Naive thymus-derived CD4-positive, alpha-beta T cell (primary cell): Measurements from ENCODE around the gene IGFBP6. TPM values are rescaled to one million over a fixed set of nuclear protein-coding genes. Genes with fewer than 3 reads are reported as not detected.

Experiments used
- ATAC-seq: fragments of 150-1000 bp; cut with Tn5 transposase; 2 replicates; pipeline ENCODE4 v1.10.0; 2021; ENCODE audit warnings: mild to moderate bottlenecking, moderate library complexity
- CTCF ChIA-PET: fragments of 350-600 bp; sonication (Branson Sonifier 250); formaldehyde crosslinking; loops from one replicate; lab custom pipeline; 2021; ENCODE audit warnings: antibody characterized with exemption; lab: Charles Lee
- POLR2A ChIA-PET: fragments of 350-600 bp; sonication (Branson Sonifier 250); formaldehyde crosslinking; loops from one replicate; lab custom pipeline; 2021; ENCODE audit warnings: antibody characterized with exemption, inconsistent platforms; lab: Charles Lee
- DNase-seq, 9 donors: peaks; one replicate each; pipeline versions ENCODE4 v3.0.0 to v3.0.0-alpha.2; 2020 to 2022; ENCODE audit warnings: mixed read lengths in 1 of 9
- H3K27ac ChIP-seq: one replicate; pipeline ENCODE4 v1.7.0; 2013; ENCODE audit warnings: mild to moderate bottlenecking, low read depth, low read length, moderate library complexity
- H3K27me3 ChIP-seq, 2 donors: one replicate each; pipeline ENCODE4 v1.7.0; 2013; ENCODE audit warnings: low read length in 2 of 2, mild to moderate bottlenecking in 2 of 2, moderate library complexity in 2 of 2; ENCODE audit not compliant: control insufficient read depth in 2 of 2, insufficient read depth in 2 of 2
- H3K36me3 ChIP-seq, 3 experiments: 1 replicate in 2 of 3; 2 replicates in 1 of 3; pipeline ENCODE4 v1.7.0; 2013; ENCODE audit warnings: low read length in 3 of 3, mild to moderate bottlenecking in 3 of 3, moderate library complexity in 1 of 3; ENCODE audit not compliant: insufficient read depth in 3 of 3, control insufficient read depth in 2 of 3
- H3K4me1 ChIP-seq, 2 donors: one replicate each; pipeline ENCODE4 v1.7.0; 2013; ENCODE audit warnings: low read length in 2 of 2, mild to moderate bottlenecking in 2 of 2, moderate library complexity in 1 of 2; ENCODE audit not compliant: control insufficient read depth in 2 of 2, insufficient read depth in 2 of 2
- H3K4me3 ChIP-seq: 2 replicates; pipeline ENCODE4 v1.7.0; 2013; ENCODE audit warnings: mild to moderate bottlenecking, low read length
- H3K9me3 ChIP-seq, 3 experiments: 1 replicate in 2 of 3; 2 replicates in 1 of 3; pipeline ENCODE4 v1.7.0; 2013; ENCODE audit warnings: low read length in 3 of 3; ENCODE audit not compliant: control insufficient read depth in 2 of 3
- H3K27ac Mint-ChIP-seq, 9 donors: one replicate each; pipeline ENCODE4 v1.8.0; 2020 to 2022; ENCODE audit warnings: mixed read lengths in 9 of 9, mild to moderate bottlenecking in 8 of 9, moderate library complexity in 5 of 9, inconsistent platforms in 2 of 9
- H3K27me3 Mint-ChIP-seq, 5 donors: one replicate each; pipeline ENCODE4 v1.8.0; 2021 to 2022; ENCODE audit warnings: mixed read lengths in 5 of 5, mild to moderate bottlenecking in 1 of 5
- H3K36me3 Mint-ChIP-seq, 5 donors: one replicate each; pipeline ENCODE4 v1.8.0; 2020 to 2022; ENCODE audit warnings: mixed read lengths in 5 of 5, mild to moderate bottlenecking in 3 of 5, inconsistent platforms in 1 of 5
- H3K4me1 Mint-ChIP-seq, 7 donors: one replicate each; pipeline ENCODE4 v1.8.0; 2020 to 2022; ENCODE audit warnings: mixed read lengths in 7 of 7, mild to moderate bottlenecking in 3 of 7, inconsistent platforms in 1 of 7
- H3K4me3 Mint-ChIP-seq, 10 donors: one replicate each; pipeline ENCODE4 v1.8.0; 2020 to 2022; ENCODE audit warnings: mild to moderate bottlenecking in 10 of 10, mixed read lengths in 10 of 10, moderate library complexity in 6 of 10, inconsistent platforms in 2 of 10
- H3K9me3 Mint-ChIP-seq, 11 donors: one replicate each; pipeline ENCODE4 v1.8.0; 2020 to 2022; ENCODE audit warnings: mixed read lengths in 11 of 11, mild to moderate bottlenecking in 4 of 11, inconsistent platforms in 1 of 11, moderate library complexity in 1 of 11
- intact Hi-C, 2 donors: fragments of 100-400 bp; cut with micrococcal nuclease; formaldehyde crosslinking; loops; one replicate each; pipeline ENCODE4 v1.15.1; 2023
- polyA plus RNA-seq, 2 donors: library from polyadenylated mRNA; unstranded; fragments of 300-500 nt; fragmentation: Illumina TruSeq; gene quantifications; one replicate each; pipeline ENCODE4 v1.2.3, GENCODE V29; 2021
- total RNA-seq, 6 experiments: library from RNA in 5 of 6; stranded (reverse) in 5 of 6; gene quantifications; 1 replicate in 5 of 6; 2 replicates in 1 of 6; pipeline ENCODE4 v1.2.3 and lab custom pipeline; 2021 to 2026

Gene IGFBP6
- total and polyA plus RNA-seq, 7 experiments from 2014 or later, result 0.34 to 0.81 (median 0.54) TPM; not detected in 2

- ChIA-PET POLR2A (interaction anchor here (0.5 to 1.3 kb wide), 4 partner anchors 29 to 244 kb away, joined by 3 read pairs; partner anchors contain the start of gene PFDN5), CTCF (interaction anchor here (1.1 kb wide), 1 partner anchor 10 kb away, joined by 3 read pairs; no protein-coding TSS in a partner anchor)
- Histone ChIP-seq H3K4me1 (peaks cover 10 to 14% of the 10 kb centered on the region in 2 donors), H3K27ac (no peak overlapping the region), H3K9me3 (no peaks in the 10 kb centered on the region), H3K36me3 (no peaks in the 10 kb centered on the region), H3K27me3 (no peaks in the 10 kb centered on the region), H3K4me3 (no peak overlapping the region)
- H3K4me3 Mint-ChIP-seq, result peak overlapping the region in 3 of 10 donors; percentile 17 to 63 (median 25)
- no peaks in the 10 kb centered on the region for H3K27me3 Mint-ChIP-seq
- intact Hi-C loops, result loop anchor here (5.0 to 10.0 kb wide), 3 partner anchors 46 to 454 kb away; partner anchors contain the start of genes IGFBP6 (in 1 of the 2), MYG1 (in 1 of the 2), NPFF (in 1 of the 2) and PFDN5 (in 1 of the 2)
- no peak for ATAC-seq
- H3K27ac Mint-ChIP-seq, result peak overlapping the region in 4 of 9 donors; percentile 47 to 73 (median 70)
- no peak for DNase-seq
- peaks cover 8 to 28% (median 17%) of the 10 kb centered on the region in 7 donors for H3K4me1 Mint-ChIP-seq
- H3K9me3 Mint-ChIP-seq, result no peaks in the 10 kb centered on the region
- H3K36me3 Mint-ChIP-seq, result no peaks in the 10 kb centered on the region
Observed at GRCh38 chr12:53051058-53051880, 46.2 kb upstream of the IGFBP6 start.

DNA sequence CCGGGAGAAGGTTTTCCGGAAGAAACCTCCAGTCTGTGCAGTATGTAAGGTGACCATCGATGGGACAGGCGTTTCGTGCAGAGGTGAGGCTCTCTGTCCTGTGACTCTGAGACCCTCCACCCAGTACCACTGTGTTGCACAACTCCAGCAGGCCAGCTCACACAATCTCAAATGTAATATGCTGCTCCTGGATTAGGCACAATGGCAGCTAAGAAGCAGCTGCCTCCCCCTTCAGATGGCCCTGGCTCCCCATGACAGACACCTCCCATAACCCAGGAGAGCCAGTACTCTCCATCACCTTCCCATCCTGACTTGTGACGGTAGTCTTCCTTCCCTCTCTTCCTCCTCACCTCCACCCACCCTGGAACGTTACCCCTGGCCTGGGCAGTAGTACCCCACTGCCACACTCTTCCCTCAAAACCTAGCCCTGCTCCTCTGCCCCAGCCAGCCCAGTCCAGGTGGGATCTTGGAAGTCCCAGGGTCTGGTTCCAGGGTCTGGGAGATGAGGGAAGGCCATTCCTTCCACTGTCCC is 45.5 kb upstream of the IGFBP6 start:
- DNase-seq, result no peak
- H3K27me3 Mint-ChIP-seq, result no peaks in the 10 kb centered on the region
- Histone ChIP-seq H3K4me3 (no peak overlapping the region), H3K27me3 (no peaks in the 10 kb centered on the region), H3K9me3 (no peaks in the 10 kb centered on the region), H3K4me1 (peaks cover 6 to 9% of the 10 kb centered on the region in 2 donors), H3K27ac (no peak overlapping the region), H3K36me3 (no peaks in the 10 kb centered on the region)
- no peaks in the 10 kb centered on the region for H3K36me3 Mint-ChIP-seq
- intact Hi-C loops, result loop anchor here (5.0 to 10.0 kb wide), 3 partner anchors 45 to 453 kb away; partner anchors contain the start of genes IGFBP6 (in 1 of the 2), MYG1 (in 1 of the 2), NPFF (in 1 of the 2) and PFDN5 (in 1 of the 2)
- POLR2A ChIA-PET, result interaction anchor here (0.8 to 1.3 kb wide), 3 partner anchors 29 to 244 kb away, joined by 3 read pairs; partner anchors contain the start of gene PFDN5
- peaks cover 8 to 21% (median 14%) of the 10 kb centered on the region in 7 donors for H3K4me1 Mint-ChIP-seq
- peak overlapping the region in 3 of 10 donors; percentile 21 to 63 (median 25) for H3K4me3 Mint-ChIP-seq
- H3K9me3 Mint-ChIP-seq, result no peaks in the 10 kb centered on the region
- H3K27ac Mint-ChIP-seq, result peak overlapping the region in 3 of 9 donors; percentile 47 to 56 (median 47)
- CTCF ChIA-PET, result interaction anchor here (1.1 kb wide), 1 partner anchor 10 kb away, joined by 3 read pairs; no protein-coding TSS in a partner anchor
- no peak for ATAC-seq

GRCh38 chr12:53052419-53053217 is 44.8 kb upstream of the IGFBP6 start:
- Mint-ChIP-seq H3K9me3 (no peaks in the 10 kb centered on the region), H3K4me3 (no peak overlapping the region), H3K4me1 (peaks cover 8 to 21% (median 14%) of the 10 kb centered on the region in 7 donors), H3K27me3 (no peaks in the 10 kb centered on the region), H3K27ac (peak overlapping the region in 2 of 9 donors; percentile 47 to 56), H3K36me3 (no peaks in the 10 kb centered on the region)
- intact Hi-C loops, result loop anchor here (5.0 to 10.0 kb wide), 3 partner anchors 45 to 452 kb away; partner anchors contain the start of genes IGFBP6 (in 1 of the 2), MYG1 (in 1 of the 2), NPFF (in 1 of the 2) and PFDN5 (in 1 of the 2)
- DNase-seq (no peak), ATAC-seq (no peak)
- Histone ChIP-seq H3K4me1 (peaks cover 6 to 9% of the 10 kb centered on the region in 2 donors), H3K4me3 (no peak overlapping the region), H3K36me3 (no peaks in the 10 kb centered on the region), H3K27ac (no peak overlapping the region), H3K27me3 (no peaks in the 10 kb centered on the region), H3K9me3 (no peaks in the 10 kb centered on the region)
- CTCF ChIA-PET, result interaction anchor here (0.8 to 3.9 kb wide), 5 partner anchors 9 to 46 kb away, joined by 3 to 20 read pairs (median 3); no protein-coding TSS in a partner anchor
- POLR2A ChIA-PET, result interaction anchor here (2.4 kb wide), 1 partner anchor 7 kb away, joined by 16 read pairs; no protein-coding TSS in a partner anchor

GRCh38 chr12:53053218-53054111 is 44.0 kb upstream of the IGFBP6 start:
- Histone ChIP-seq H3K27ac (peak overlapping the region; percentile 71), H3K4me1 (peaks cover 6 to 9% of the 10 kb centered on the region in 2 donors), H3K36me3 (no peaks in the 10 kb centered on the region), H3K27me3 (no peaks in the 10 kb centered on the region), H3K9me3 (no peaks in the 10 kb centered on the region), H3K4me3 (peak overlapping the region; percentile 95)
- Mint-ChIP-seq H3K27me3 (no peaks in the 10 kb centered on the region), H3K36me3 (no peaks in the 10 kb centered on the region), H3K4me1 (peaks cover 8 to 18% (median 14%) of the 10 kb centered on the region in 7 donors), H3K27ac (peak overlapping the region; percentile 83 to 96 (median 92)), H3K9me3 (no peaks in the 10 kb centered on the region), H3K4me3 (peak overlapping the region; percentile 89 to 97 (median 94))
- intact Hi-C loops, result loop anchor here (1.0 to 10.0 kb wide), 7 partner anchors 13 to 451 kb away; partner anchors contain the start of genes EIF4B (in 2 of the 2), SPRYD3 (in 2 of the 2), IGFBP6 (in 1 of the 2) and MYG1 (in 1 of the 2)
- ChIA-PET CTCF (interaction anchor here (0.8 to 3.9 kb wide), 4 partner anchors 13 to 46 kb away, joined by 3 to 20 read pairs (median 10); no protein-coding TSS in a partner anchor), POLR2A (interaction anchor here (0.7 to 2.4 kb wide), 6 partner anchors 8 to 145 kb away, joined by 3 to 16 read pairs (median 4); partner anchors contain the start of genes EIF4B and SPRYD3)
- peak; percentile 37 to 70 (median 58) for DNase-seq
- peak; percentile 46 for ATAC-seq
